ENCODE measurements around the gene RPL3. TPM values are rescaled to one million over a fixed set of nuclear protein-coding genes. Genes with fewer than 3 reads are reported as not detected.
A peak's percentile ranks its signal among the peaks of the same experiment; 100 is the strongest.

Gene RPL3
- total RNA-seq, 1 donor from 2014 or later, result 1,479 TPM

DNA sequence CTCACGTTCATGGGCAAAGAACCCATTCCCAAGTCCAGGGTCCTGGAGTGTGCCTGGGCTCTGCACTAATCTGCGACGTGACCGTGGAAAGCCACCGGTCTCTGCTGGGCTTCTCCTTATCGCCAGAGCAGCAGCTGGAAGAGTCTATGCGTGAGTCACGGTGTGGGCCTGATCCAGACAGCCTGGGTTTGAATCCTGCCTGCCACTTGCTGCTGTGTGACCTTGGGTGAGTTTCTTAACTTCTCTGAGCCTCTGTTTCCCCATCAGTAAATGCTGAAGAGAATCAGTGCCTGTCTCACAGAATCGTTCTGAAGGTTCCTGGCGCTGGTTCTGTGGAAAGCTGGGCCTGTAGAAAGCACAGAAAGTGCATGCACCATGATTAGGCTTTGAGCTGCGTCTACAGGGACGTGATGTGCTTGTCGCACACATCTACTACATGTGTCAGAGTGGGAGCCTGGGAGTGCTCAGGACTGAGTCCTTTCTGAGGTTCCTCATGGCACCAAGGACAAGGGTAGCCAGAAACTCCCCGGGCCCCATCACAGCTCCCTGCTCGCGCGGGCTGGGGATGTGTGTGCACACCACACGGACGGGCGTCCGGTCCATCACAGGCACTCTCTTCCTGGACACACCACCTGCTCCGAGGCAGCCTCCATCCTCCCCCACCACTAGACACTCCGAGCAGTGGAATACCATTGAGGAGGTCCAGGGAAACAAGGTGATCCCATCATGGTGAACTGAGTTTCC, 54.1 kb downstream of the RPL3 start:
- TF ChIP-seq, protein P1, sequence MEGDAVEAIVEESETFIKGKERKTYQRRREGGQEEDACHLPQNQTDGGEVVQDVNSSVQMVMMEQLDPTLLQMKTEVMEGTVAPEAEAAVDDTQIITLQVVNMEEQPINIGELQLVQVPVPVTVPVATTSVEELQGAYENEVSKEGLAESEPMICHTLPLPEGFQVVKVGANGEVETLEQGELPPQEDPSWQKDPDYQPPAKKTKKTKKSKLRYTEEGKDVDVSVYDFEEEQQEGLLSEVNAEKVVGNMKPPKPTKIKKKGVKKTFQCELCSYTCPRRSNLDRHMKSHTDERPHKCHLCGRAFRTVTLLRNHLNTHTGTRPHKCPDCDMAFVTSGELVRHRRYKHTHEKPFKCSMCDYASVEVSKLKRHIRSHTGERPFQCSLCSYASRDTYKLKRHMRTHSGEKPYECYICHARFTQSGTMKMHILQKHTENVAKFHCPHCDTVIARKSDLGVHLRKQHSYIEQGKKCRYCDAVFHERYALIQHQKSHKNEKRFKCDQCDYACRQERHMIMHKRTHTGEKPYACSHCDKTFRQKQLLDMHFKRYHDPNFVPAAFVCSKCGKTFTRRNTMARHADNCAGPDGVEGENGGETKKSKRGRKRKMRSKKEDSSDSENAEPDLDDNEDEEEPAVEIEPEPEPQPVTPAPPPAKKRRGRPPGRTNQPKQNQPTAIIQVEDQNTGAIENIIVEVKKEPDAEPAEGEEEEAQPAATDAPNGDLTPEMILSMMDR (IDR thresholded peaks at IDR 0.05), result no peak
- Histone ChIP-seq H3K27me3 (no peaks in the 10 kb centered on the region), H3K9me3 (peaks cover 0 to 15% of the 10 kb centered on the region in 2 donors), H3K27ac (peak overlapping the region in 1 of 2 donors; percentile 5), H3K36me3 (no peaks in the 10 kb centered on the region), H3K4me3 (no peak overlapping the region), H3K4me1 (no peaks in the 10 kb centered on the region)
- DNase-seq (ENCODE audit: low spot score in 2 of 2), result no peak
- intact Hi-C loops (cut with DNase I), result no loop called here

DNA sequence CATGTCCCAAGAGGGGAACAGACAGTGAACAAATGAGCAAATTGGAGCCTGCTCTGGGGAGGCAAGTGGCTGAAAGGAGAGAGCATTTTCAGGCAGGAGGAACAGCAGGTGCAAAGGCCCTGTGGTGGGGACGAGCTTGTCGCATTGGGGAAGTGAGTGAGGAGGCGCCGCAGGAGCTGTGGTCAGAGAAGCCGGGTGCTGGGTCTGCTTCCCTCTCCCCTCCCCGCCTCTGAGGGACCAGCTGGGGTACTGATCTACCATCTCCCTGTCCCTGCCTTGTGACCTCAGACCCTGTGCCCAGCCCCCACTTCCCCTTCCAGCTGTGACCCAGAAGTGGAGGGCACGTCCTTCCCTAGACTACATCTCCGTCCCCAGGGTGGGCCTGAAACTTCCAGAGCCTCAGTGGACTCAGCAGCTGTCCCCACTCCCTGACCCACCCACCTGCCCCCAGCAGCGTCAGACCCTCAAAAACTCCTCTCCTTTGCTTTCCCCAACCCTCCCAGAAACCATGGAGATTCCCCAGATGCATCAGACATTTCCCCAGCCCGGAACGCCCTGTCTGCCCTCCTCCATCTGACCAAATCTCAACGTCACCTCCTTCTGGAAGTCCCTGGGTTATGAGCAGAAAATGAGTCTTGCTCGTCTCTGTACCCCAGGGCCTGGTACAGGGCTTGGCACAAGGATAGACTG, 54.9 kb downstream of the RPL3 start:
- intact Hi-C loops (cut with DNase I), result no loop called here
- TF ChIP-seq, protein P1 (IDR thresholded peaks at IDR 0.05), result no peak
- Histone ChIP-seq H3K36me3 (no peaks in the 10 kb centered on the region), H3K27ac (peak overlapping the region in 1 of 2 donors; percentile 5), H3K4me1 (no peaks in the 10 kb centered on the region), H3K4me3 (no peak overlapping the region), H3K27me3 (no peaks in the 10 kb centered on the region), H3K9me3 (peaks cover 0 to 15% of the 10 kb centered on the region in 2 donors)
- peak in 1 of 2 donors; percentile 60 for DNase-seq (ENCODE audit: low spot score in 2 of 2)

DNA sequence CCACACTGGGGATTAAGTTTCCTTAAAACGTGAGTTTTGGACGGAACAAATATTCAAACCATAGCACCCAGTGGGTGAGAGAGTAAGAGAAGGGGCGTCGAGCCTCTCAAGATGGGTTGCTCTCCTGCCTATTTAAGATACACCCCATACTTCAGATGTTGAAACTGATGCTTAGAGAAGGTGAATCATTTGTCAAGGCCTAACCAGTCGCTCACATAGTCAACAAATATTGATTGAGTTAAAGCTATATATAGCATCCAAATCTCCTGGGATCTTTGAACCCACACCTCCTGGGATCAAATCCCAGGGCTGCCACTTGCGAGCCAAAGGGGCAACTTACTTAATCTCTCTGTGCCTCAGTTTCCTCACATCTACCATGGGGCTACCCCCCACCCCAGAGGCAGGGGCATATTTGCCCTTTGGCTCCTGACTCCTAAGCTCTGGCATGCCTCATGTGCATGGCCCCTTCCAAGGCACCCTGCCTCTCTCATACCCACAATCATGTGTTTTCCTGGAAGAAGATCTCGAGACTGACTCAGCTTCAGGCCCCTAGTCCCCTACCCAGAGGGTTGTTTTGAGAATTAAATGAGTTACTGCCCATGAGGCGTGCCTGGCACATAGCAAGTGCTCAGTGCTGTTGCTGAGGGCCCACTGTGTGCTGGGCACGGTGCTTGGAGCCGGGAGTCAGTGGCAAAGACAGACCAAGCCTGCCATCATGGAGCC, 55.6 kb downstream of the RPL3 start:
- TF ChIP-seq, protein P1 (IDR thresholded peaks at IDR 0.05), result no peak
- Histone ChIP-seq H3K27me3 (no peaks in the 10 kb centered on the region), H3K27ac (no peak overlapping the region), H3K4me1 (no peaks in the 10 kb centered on the region), H3K9me3 (peaks cover 0 to 15% of the 10 kb centered on the region in 2 donors), H3K36me3 (no peaks in the 10 kb centered on the region), H3K4me3 (no peak overlapping the region)
- intact Hi-C loops (cut with DNase I), result no loop called here
- no peak for DNase-seq (ENCODE audit: low spot score in 2 of 2)

Other genes starting within 250 kb of the RPL3 start
- 9.3 TPM for gene APOBEC3G, start 242.3 kb downstream of the RPL3 start, total RNA-seq
- gene APOBEC3H, start 222.4 kb downstream of the RPL3 start, total RNA-seq, result not detected
- gene CBX7, start 166.9 kb downstream of the RPL3 start, total RNA-seq, result 261 TPM
- gene PDGFB, start 74.6 kb downstream of the RPL3 start, total RNA-seq, result 8.9 TPM
- 2.2 TPM for gene SYNGR1, start 30.4 kb upstream of the RPL3 start, total RNA-seq
- gene TAB1, start 80.2 kb upstream of the RPL3 start, total RNA-seq, result 42.9 TPM
- 9.8 TPM for gene MGAT3, start 137.4 kb upstream of the RPL3 start, total RNA-seq
- 22.5 TPM for gene MIEF1, start 182.7 kb upstream of the RPL3 start, total RNA-seq
- 173 TPM for gene ATF4, start 200.9 kb upstream of the RPL3 start, total RNA-seq
- 218 TPM for gene RPS19BP1, start 213.1 kb upstream of the RPL3 start, total RNA-seq

Data from ascending aorta (tissue), 2 donors.